Dedifferentiated amniotic fluid mesenchymal stem cell (primary cell): Measurements from ENCODE around the gene ZBTB1.
"Not testable (repeated sequence)": the region's sequence is repeated elsewhere in the genome, so short reads cannot be mapped to it uniquely, and the experiment has no call there.

Experiments used
- DNase-seq: peaks from one replicate; pipeline ENCODE4 v3.0.0-alpha.2; 2016; ENCODE audit errors: extremely low spot score

ZBTB1 gene

GRCh38 chr14:64531567-64531966 lies 27.0 kb downstream of the ZBTB1 start:
- no peak for DNase-seq

DNA sequence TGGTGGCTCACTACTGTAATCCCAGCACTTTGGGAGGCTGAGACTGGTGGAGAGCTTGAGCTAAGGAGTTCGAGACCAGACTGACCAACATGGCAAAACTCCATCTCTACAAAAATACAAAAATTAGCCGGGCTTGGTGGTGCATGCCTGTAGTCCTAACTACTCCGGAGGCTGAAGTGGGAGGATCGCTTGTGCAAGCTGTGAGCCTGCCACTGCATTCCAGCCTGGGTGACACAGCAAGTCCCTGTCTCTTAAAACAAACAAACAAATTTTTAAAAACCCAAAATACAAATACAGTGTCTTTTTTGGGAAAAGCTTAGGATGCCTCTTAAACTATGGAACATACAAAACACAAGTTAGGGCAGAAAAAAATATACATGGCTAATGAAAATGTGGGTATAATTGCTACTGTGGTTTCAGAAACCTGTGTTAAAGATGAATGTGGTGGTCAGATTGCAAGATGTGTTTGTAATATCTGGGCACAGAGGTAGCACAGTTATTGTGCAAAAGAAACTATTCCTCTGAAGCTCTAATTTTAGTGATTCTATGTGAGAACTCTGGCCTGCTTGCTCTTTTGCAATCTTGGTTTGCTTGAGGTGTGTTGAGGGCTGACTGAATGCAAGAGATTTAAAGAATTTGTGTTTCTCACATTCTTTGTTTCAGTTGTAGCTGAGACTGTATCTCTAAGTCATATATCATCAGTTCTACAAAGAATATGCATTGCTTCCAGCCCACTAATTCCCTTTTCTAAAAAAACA lies 32.1 kb downstream of the ZBTB1 start:
- DNase-seq: no peak

- DNase-seq: peak; percentile 99
Measured at GRCh38 chr14:64540208-64541202, 35.9 kb downstream of the ZBTB1 start, which contains the start of gene HSPA2. TSS of gene HSPA2 (plus strand) at chr14:64540741. CDS start at chr14:64540850, 109 bp downstream.

DNA sequence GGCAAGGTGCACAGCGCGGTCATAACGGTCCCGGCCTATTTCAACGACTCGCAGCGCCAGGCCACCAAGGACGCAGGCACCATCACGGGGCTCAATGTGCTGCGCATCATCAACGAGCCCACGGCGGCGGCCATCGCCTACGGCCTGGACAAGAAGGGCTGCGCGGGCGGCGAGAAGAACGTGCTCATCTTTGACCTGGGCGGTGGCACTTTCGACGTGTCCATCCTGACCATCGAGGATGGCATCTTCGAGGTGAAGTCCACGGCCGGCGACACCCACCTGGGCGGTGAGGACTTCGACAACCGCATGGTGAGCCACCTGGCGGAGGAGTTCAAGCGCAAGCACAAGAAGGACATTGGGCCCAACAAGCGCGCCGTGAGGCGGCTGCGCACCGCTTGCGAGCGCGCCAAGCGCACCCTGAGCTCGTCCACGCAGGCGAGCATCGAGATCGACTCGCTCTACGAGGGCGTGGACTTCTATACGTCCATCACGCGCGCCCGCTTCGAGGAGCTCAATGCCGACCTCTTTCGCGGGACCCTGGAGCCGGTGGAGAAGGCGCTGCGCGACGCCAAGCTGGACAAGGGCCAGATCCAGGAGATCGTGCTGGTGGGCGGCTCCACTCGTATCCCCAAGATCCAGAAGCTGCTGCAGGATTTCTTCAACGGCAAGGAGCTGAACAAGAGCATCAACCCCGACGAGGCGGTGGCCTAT lies 36.8 kb downstream of the ZBTB1 start:
- DNase-seq: no peak

GRCh38 chr14:64541972-64542835 lies 37.6 kb downstream of the ZBTB1 start:
- no peak for DNase-seq

- DNase-seq: no peak
Measured at GRCh38 chr14:64542836-64543201, 38.2 kb downstream of the ZBTB1 start.

DNA sequence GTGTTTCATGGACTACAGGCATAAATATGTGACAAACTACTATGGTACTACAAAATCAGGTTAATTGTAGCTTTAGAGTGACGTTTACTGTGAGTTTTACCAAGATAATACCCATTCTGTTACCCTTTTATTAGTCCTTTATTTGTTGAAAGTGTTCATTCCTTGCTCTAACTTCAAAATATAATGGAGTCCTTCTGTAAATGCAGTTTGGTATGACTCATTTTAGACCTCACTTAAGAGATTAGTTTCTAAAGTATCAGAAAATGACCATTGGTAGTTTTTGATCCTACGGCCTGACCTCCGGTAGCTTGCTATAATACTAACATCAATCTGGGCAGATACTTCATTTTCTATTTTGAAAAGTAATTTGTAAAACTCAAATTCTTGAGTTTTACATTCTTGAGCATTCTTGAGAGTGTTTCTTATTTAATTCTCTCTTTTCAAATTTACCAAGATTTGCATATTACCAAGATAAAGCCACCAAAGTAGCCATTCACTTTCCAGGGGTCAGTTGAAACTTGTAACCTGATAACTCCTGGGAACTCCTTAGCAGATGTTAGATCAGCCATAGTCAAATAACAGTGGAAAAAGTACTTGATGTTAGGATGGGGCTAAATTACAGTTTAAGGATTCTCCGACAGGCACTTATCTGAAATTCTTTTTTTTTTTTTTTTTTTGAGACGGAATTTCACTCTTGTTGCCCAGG lies 40.2 kb downstream of the ZBTB1 start:
- DNase-seq: no peak

DNA sequence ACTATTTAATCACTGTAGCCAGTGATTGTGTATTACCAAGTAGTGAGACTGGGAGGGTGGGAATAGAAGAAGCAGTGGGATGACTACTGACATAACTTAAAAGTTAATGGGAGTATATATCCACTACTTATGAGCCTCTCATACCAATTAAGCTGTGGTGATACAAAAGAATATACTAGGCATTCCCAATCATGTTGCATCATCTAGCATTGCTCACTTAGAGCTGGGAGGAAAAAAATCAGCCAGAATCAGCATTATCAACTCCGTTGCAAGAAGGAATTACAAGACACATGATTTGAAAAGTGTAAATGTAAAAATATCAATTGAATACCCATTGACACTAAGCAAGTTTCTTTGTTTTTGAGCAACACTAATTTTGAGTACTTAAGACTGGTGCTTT lies 44.4 kb downstream of the ZBTB1 start:
- no peak for DNase-seq

- no peak for DNase-seq
Measured at GRCh38 chr14:64549791-64550620, 45.4 kb downstream of the ZBTB1 start, which contains the start of gene PPP1R36. TSS of gene PPP1R36 (plus strand) at chr14:64549961. CDS start at chr14:64549998, 37 bp downstream.

DNA sequence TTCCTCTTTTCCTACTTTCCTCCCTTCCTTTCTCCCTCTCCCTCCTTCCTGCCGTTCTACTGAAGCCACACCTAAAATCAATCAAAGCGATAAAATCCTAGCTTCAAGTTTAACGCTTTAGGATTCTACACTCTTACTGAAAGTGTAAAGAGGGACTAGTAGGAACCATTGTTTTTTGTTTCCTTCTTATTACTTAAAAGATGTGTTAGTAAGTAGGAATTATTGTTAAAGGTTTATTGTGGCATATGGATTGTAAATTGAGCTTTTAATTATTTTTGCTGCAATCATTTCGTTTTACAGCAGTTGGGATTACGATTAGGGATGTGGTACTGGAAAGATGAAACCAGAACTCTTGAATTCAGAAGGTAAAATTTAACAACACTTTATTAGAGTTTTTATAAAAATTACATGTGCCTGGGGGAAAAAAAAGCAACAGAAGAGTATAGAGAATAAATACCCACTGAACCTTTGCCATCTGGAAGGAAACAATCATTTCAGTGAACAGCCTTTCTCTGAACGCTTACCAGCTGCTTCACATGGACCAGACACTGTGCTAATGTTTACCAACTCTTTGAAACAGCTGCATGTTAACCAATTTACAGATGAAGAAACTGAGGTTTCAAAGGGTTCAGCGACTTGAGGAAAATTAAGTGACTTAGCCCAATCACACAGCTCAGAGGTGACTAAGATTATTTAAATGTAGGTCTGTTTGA lies 46.2 kb downstream of the ZBTB1 start:
- DNase-seq: no peak

GRCh38 chr14:64554556-64554955 lies 50.0 kb downstream of the ZBTB1 start:
- DNase-seq: no peak

GRCh38 chr14:64556526-64556925 lies 52.0 kb downstream of the ZBTB1 start:
- no peak for DNase-seq

DNA sequence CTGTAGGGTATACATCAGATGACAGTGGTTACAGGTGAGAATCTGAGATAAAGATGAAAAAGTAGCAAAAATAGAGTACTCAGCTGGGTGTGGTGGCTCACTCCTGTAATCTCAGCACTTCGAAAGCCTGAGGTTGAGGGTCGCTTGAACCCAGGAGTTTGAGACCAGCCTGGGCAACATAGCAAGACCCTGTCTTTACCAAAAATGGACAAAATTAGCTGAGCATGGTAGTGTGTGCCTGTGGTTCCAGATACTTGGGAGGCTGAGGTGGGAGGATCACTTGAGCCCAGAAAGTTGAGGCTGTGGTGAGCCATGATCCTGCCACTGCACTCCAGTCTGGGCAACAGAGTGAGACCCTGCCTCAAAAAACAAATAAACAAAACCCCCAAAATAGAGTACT lies 53.6 kb downstream of the ZBTB1 start:
- DNase-seq: not testable (repeated sequence)

GRCh38 chr14:64561631-64562030 lies 57.1 kb downstream of the ZBTB1 start:
- DNase-seq: no peak

- no peak for DNase-seq
Measured at GRCh38 chr14:64562436-64562835, 57.9 kb downstream of the ZBTB1 start.

DNA sequence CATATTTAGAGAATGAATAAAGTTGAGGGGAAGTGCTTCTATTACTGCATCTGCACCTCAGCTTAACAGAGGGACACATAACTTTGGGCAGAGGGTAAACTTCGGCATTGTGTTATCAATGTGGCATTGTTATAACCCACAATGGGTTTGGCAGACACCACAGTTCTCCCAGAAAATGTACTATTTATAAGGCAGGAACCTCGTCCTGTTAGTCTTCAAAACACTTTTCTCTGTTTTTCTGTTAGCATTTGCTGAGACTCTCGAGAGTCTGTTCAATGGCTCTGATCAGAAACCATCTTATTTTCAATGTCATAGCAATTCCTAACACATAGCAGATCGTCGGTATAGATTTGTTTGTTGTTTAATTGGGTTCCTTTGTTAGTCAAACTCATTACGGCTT lies 59.1 kb downstream of the ZBTB1 start:
- no peak for DNase-seq

DNA sequence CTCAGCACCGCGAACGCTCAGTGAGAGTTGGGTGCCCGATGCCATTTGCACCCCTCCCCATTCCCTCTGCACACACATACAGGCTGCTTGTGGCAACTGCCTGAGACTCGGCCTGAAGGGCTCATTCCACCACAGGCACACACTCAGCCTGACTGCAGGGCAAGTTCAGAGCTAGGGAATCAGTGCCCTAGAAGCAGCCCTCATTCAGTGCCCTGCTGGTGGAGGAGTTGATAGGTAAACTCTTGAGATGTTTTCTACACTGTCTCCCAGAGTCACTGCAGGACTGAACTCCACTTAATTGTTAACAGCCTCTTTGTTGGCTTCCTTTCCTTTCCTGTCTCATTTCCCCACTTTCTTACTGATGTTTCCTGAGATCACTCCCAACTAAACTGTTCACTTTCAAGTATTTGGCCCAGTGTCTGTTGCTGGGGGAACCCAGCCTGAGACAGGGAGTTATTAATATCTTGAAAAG lies 62.1 kb downstream of the ZBTB1 start:
- no peak for DNase-seq

DNA sequence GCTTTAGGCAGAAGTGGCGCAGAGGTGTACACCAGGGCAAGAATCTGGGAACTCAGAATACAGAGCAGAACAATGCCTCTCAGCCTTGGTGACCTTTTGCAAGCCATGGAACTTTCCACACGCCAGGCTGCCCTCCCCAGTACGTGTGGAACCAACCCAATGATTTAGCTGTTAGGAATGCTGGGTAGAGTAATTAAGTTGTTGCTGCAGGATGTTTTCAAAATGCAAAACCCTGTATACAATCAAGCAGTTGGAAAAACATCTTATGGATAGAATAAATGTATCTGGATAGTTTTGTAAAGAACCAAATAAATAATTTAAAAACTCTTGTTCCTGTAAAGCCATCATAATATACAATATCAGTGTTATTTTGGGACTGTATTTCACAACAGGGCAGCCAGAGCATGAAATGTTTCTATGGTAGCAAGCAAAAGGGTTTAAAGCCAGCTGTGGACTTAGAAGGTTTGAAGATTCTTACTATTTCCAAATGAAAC lies 64.6 kb downstream of the ZBTB1 start:
- peak; percentile 81 for DNase-seq
